Uterus (tissue), 2 donors: Measurements from ENCODE around the gene MYOM3.

Experiments used
- POLR2A ChIP-seq, 2 donors: fragments of 450-650 bp; IDR thresholded peaks; one replicate each; pipeline ENCODE4 v1.6.1; 2016; ENCODE audit warnings: antibody characterized with exemption in 2 of 2, mild to moderate bottlenecking in 1 of 2, moderate library complexity in 1 of 2
- TF ChIP-seq, protein P1 (sequence below), 4 experiments: fragments of 200-600 bp in 2 of 4; fragments of 450-650 bp in 2 of 4; sonication (generic) in 2 of 4; IDR thresholded peaks; one replicate each; pipeline ENCODE4 v1.5.1; 2016 to 2019; ENCODE audit warnings: antibody characterized with exemption in 4 of 4, mild to moderate bottlenecking in 2 of 4, moderate library complexity in 1 of 4

DNA sequence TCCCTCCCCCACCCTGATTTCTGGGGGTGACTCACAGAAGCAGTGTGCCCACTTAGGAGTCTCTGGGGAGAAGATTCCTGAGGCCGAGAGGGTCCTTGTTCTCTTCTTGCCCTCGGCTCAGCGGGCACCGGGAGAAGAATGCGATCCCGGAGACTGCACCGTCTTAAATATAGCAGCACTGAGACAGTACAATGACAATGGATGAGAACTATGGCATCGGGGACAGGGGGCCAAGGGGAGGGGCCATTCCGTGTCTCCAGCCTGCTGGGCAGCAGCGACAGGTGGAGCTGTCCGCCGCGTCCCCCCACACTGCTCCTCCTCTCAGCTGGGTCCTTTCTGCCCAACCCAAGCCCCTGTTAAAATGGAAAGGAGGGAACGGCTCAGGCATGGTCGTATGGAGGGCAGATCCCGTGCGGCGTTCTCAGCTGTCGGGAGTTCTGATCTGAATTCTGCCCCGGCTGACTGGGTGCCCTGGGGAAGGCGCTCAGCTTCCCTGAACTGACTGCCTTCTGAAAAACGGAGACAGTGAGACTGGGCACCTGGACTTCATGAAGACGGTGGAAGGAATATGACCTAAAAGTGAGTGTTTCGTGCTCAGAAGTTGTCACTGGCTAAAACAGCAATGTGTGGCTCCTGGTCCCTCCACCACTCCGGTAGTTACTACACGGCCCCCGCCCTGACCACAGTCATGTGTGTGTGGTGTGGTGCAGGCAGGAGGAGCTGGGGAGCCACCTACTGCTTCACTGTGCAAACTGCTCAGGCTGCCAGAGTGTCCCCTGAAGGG is at the start of gene MYOM3:
- TF ChIP-seq, protein P1, sequence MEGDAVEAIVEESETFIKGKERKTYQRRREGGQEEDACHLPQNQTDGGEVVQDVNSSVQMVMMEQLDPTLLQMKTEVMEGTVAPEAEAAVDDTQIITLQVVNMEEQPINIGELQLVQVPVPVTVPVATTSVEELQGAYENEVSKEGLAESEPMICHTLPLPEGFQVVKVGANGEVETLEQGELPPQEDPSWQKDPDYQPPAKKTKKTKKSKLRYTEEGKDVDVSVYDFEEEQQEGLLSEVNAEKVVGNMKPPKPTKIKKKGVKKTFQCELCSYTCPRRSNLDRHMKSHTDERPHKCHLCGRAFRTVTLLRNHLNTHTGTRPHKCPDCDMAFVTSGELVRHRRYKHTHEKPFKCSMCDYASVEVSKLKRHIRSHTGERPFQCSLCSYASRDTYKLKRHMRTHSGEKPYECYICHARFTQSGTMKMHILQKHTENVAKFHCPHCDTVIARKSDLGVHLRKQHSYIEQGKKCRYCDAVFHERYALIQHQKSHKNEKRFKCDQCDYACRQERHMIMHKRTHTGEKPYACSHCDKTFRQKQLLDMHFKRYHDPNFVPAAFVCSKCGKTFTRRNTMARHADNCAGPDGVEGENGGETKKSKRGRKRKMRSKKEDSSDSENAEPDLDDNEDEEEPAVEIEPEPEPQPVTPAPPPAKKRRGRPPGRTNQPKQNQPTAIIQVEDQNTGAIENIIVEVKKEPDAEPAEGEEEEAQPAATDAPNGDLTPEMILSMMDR (IDR thresholded peaks at IDR 0.05), result peak; percentile 42 to 72 (median 66)
- no peak for TF ChIP-seq POLR2A (IDR thresholded peaks at IDR 0.05)
